Left renal cortex interstitium (tissue), 4 donors: Measurements from ENCODE around the gene STN1. TPM values are rescaled to one million over a fixed set of nuclear protein-coding genes. Genes with fewer than 3 reads are reported as not detected.

Experiments used
- DNase-seq, 4 donors: peaks; one replicate each; pipeline ENCODE4 v3.0.0-alpha.2; 2013; ENCODE audit warnings: low read depth in 4 of 4, low spot score in 2 of 4, missing footprints in 1 of 4
- polyA plus RNA-seq, 4 donors: library from polyadenylated mRNA; unstranded; fragments of 120-200 nt; gene quantifications; one replicate each; pipeline ENCODE4 v1.2.1, GENCODE V29; 2013; ENCODE audit not compliant: insufficient read length in 4 of 4

STN1 gene
- polyA plus RNA-seq, 4 donors: 23.1 to 27.5 (median 24.7) TPM

DNA sequence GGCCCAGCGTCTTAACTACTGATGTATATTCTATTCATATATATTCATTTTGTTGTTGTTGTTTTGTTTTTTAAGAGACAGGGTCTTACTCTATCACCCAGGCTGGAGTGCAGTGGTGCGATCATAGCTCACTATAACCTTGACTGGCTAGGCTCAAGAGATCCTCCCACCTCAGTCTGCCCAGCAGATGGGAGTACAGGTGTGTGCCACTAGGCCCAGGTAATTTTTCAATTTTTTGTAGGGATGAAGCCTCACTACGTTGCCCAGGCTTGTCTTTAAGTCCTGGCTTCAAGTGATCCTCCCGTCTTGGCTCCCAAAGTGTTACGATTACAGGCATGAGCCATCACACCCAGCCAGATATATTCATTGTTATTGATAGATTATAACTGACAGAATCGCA is 12.9 kb upstream of the STN1 start:
- DNase-seq: no peak

DNA sequence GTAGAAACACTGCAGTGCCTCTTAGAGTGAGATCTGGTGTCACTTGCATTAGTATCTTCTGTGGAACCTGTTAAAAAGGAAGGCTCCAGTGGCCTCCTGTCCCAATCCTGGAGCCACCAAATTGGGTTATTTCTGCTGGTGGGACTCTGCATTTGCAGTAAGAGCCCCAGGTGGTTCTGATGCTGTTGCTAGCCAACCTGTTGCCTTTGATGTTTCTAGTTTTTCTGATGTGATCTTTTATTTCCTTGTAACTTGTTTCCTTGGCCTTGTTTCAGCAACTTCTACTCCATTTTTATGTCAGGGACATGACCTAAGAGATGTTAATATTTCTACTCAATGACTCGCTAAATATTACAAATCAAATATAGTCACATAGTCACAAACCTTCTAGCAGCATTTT is 12.5 kb upstream of the STN1 start:
- no peak for DNase-seq

DNA sequence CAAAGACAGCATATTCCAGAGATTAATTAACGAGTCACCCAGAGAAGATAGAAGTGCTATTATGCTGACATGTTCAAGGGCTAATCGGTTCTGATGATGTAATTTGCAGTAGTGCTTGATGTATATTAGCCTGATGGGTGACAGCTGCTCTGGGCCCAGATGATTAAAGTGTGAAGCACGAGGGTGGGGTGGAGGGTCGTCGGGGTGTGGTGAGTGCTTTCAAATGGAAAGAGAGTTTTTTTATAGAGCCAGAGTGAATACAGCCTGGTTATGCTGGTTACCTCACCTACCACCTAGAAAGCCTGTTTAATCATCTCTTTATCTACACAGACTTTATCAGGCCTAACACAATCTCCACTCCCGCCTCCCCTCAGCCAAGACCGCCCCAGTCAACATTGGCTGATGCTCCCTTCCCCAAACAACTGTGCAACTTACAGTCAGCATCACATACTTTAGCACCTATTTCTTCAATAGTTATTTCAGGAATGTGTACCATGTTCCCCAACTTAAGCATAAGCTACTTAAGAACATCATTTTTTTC is 11.5 kb upstream of the STN1 start:
- no peak for DNase-seq

DNA sequence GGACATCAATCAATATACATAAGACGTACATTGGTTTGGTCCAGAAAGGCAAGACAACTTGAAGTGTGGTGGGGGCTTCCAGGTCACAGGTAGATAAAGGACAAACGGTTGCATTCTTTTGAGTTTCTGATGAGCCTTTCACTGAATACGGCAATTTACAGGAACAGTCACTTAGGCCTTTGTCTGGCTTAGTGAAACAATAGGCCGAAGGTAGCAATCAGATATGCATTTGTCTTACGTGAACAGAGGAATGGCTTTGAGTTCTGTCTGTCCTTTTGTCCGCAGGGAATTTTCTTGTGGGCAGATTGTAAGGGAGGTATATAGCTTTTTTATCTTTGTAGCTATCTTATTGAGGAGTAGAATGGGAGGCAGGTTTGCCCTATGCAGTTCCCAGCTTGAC is 10.8 kb upstream of the STN1 start:
- no peak for DNase-seq

DNA sequence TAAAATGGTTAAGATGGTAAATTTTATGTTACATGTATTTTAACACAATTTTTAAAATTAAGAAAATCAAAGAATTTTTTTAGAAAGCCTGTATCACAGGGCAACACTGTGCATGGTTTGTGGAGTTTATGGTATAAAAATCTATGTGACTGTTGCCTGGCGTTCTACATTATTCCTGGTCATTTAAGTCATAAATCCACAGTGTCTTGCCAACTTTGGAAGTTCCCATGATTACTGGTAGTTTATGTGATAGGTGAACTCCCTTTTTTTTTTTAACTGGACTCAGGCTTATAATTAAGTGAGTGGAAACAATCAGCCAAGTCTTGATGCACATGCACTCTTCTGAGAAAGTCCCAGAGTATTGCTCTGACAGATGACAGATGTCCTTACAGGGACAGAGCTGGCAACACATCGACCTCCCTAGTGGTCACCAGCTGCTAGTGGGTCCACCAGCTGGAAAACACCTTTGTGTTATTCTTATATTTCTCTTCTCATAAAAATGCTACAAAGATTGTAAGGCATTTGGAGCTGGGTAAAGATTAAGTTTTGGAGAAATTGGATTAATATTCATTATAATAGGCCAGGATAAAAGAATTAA is 8.8 kb upstream of the STN1 start:
- no peak for DNase-seq

DNA sequence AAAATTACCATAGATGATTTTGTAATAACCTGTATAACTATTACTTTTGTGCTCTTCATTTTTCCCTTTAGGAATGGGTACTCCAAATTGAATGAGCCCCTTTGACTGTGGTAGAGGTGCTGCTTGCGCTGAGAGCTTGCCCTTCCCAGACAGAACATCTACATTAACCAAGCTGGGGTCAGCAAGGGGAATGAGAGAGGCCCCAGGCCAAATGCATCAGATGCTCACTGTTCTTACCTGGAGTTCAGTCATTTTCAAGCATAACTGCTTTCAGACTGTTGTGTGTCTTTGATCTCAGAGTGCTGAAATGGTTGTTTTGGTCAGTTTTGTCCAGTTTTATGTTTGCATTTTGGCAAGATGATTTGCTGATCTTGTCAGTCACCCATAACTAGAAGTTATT is 7.6 kb upstream of the STN1 start:
- no peak for DNase-seq

DNA sequence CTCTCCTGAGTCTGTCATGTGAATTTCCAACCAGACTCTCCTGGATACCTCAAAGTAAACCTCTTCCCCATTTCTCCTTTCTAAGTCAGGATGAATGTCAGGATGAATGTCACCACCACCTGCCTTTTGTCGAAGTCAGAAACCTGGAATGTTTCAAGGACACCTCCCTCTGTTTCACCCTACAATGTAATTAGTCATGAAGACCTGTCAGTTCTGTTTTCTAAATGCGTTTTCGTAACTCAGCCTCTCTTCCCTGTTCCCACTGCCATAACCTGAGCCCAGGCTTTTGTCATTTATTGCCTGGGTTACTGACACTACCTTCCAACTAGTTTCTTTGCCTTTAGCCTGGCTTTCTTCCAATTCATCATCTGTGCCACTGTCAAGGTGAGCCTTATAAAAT is 5.5 kb upstream of the STN1 start:
- DNase-seq: no peak

DNA sequence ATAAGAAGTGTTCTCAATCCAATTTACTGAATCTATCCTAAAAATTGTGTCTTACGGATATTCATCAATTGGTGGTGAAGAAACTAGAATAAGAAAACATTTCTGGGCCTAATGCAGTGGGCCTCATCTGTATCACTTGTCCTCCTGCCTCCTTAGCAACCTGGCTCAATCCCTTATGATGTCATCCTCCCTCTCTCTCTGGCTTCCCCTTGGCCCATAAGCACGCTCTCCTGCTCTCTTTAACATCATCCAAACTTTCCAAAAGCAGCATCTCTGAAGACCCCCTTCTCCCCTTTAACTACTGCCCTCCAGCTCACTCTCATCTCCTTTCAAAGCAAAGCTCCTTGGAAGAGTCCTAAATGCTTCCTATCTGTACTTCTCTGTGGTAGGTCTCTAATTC is 4.7 kb upstream of the STN1 start:
- DNase-seq: no peak

DNA sequence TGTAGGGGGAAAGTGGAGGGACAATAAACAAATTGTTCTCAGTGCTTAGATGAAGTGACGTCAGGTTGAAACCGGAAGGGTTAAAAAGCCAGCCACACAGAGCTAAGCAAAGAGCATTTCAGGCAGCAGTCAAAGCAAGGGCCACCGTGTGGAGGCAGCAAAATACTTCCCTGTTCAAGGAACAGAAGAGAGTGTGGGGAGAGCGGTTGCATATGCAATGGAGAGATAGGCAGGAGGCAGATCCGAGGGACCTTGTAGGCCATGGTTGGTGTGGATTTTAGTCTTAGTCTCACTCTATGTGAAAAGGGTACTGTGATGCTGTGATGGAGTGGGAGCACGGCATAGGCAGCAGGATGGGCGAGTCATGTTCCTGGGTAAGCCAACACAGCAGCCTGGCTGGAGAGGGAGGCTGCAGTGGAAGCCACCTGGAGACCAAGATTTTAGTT is 3.8 kb upstream of the STN1 start:
- DNase-seq: no peak

DNA sequence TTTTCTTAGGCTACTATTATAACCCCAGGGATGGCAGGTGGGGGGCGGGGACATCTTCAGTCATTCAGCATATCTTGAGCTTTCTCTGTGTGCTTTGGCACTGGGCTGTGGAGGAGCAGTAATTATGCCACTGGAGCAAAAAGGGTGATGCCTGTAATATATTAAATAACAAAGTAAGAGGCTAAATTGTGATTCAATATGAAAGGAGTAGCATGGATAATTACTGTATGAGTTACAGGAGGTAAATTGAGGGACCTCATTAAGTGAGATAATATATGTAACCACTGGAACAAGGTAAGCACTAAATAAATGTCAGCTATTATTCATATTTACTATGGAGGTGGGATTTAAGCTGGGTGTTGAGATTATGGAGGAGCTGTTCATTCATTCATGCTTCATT is 3.3 kb upstream of the STN1 start:
- no peak for DNase-seq

DNA sequence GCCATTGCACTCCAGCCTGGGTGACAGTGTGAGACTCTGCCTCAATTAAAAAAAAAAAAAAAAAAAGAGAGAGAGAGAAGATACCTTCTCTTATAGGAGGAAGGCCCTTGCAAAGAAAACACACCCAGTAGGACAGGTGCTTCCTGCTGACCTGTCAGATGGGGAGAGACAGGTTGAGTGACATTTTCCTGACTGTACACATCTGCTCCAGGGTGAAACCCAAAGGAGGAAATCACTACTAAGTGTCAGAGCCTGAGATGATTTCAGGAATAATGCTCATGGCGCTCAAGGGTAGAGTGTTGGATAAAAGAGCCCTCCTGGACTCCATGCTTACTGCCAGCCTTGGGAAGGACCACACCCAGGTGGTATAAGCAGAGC is 1.7 kb upstream of the STN1 start:
- DNase-seq: no peak

DNA sequence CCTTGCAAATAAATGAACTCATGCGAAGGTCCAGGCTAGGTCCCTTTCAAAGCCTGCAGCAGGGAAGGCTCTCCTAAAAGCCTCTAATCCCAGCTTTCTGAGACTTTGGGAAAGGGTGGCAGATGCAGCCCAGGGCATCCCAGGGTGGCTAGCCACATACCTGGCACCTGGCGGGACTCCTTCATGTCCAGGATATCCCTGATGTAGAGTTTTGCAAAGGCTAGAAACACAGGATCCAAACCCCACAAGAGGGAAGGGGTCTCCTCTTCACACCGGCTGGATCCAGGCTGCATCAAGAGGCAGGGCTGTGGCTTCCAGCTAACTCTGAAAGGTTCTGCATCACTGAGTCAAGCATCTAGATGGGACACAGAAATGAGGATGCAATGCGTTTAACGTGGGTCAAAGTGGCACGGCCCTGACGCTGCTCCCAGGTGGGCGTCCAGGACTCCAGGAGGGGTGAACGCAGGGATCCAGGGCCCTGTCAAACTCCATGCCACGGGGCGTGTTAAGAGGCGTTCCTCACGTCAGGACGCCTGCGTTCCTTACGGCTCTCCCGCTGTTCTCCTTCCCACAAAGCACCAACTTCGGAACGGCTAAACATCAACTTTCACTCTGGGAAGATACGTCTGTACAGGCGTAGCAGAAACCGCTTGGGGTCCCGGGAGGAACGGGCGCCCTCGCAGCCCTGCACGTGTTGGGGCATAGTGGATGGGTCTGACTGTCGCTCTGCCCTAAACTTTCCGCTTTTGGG is 507 bp downstream of the STN1 start:
- no peak for DNase-seq

DNA sequence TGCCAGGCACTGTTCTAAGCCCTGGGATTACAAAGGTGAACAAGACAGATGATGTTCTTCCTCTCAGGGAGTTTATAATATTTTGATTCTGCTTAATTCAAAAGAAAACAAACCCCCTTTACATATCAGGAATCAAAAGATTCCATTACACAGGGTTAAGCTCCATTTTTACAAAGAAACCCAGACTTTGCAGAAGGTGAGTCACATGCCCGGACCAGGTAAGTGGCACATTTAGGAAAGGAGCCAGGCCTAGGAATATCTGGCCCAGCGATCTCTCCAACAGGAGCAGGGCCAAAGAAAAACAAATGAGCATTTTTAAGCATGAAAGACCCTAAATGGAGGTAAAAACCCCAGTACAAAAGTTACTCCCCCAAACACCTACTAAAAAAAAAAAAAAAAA is 1.1 kb downstream of the STN1 start:
- no peak for DNase-seq

DNA sequence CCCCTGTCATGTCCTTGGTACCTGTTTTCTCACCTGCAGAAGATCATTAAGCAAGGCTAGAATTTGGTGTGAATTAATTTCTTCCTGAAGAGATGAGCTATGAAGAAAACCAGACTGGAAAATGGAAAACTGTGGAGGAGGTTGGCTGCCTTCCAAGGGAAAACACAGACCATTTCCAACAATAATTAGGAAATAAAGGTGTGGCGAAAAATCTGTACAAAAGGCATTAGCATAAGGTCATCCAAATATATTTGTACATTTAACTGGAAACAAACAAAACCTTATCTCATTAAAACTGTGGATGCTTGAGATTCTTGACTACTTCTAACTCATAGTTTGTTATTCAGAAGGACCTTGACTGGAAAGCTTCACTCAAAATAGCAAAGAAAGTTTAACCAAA is 1.7 kb downstream of the STN1 start:
- no peak for DNase-seq

DNA sequence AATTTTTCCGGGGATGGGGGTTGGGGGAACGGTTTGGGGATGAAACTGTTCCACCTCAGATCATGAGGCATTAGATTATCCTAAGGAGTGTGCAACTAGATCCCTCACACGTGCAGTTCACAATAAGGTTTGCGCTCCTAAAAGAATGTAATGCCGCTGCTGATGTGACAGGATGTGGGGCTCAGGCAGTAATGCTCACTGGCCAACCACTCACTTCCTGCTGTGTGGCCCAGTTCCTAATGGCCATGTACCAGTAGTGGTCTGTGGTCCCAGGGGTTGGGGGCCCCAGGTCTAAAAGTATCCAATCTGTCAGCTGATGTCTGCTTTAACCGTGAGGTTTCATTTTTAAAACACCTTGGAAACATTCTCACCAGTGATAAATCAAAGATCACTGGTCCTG is 2.2 kb downstream of the STN1 start:
- no peak for DNase-seq

DNA sequence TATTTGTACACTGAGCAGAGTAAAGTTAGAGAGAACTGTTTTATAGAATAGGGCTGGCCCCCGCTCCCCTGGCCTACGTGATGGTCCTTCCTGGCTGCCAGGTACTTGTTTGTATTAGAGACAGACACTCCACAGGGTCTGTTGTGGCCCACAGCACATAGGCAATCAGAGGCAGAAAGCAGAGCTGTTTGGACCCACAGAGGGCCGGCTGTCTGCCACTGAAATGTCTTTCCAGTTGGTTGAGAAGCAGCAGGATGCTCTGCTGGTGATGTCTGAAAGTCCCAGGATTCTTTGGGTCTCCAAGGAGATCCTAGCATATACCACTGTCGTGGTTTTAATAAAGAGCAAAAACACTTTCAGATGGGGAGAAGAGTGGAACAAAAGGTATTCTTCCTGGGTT is 5.2 kb downstream of the STN1 start:
- DNase-seq: no peak

DNA sequence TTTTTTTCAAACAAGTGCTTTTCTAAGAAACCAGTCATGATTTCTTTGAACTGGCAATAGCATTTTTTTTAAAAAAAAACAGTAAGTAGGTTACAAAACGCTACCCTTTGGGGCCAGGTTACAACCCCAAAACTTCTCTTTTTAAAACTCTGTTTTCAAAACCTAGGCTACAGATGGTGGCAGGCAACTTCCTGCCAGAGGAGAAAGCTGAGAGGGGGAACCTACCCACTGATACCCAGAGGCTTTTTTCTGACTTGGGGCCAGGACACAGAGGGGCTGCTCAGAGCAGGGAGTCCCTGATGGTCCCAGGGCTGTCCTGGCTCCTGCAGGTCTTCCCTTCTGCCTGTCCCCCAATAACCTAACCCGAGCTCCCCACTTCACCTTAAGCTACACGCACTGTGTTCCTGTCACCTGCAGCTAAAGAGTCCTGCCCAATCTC is 6.9 kb downstream of the STN1 start:
- no peak for DNase-seq

DNA sequence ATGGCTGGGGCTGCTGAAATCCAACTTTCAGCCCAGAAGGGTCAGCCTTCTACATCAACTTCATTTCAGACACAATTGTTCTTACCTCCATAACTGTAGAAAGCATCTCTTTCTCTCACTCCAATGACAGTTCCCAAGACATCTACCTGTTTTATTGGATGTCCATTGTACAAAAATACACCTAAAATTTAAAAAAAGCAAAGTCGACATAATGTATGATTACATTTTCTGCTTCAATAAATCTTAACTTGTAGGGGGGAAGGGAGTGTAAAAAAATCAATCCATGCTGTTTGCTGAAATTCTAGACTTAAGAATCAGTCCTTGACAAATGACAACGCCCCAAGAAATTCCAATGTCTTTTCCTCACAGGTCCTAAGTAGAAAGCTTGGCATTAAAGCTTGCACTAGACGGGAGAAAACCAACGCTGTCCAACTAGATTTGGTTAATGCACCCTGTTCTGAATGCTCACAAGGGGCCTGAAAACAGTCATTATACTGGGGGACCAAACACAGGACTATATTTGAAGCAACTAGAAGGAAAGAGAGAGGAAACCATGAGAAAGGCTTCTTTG is 7.5 kb downstream of the STN1 start:
- no peak for DNase-seq

DNA sequence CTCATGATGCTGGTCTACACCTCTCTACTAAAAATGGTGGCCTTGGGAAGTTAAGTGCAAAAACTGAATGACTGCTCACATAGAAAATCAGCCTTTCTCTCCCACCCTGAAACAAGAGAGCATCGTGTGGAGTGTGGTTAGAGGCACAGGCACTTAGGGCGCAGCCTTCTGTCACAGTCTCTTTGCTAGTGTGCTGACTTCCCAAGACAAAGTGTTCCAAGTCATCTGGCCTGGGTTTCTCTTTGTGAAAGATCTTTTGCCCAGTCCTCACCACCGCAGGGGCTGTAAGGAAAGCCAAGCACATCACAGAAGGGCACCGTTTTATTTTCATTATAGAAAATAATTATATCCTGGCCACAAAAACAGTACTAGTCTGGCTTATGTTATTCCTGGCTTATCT is 12.5 kb downstream of the STN1 start:
- no peak for DNase-seq

DNA sequence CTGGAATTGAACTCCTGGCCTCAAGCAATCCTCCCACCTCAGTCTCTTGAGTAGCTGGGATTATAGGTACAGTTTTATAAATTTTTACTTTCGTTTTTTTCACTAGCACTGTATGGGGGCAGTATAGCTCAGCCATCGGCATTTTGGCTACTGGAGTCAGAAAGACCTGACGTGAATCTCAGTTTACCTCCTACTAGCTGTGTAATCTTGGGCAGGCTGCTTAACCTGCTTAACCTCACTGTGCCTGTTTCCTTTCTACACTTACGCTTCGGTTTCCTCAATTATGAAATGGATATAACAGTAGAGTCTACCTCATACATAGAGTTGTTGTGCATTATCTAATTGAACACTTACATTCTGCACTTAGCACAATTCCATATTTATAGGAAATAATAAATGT is 16.7 kb downstream of the STN1 start:
- no peak for DNase-seq

DNA sequence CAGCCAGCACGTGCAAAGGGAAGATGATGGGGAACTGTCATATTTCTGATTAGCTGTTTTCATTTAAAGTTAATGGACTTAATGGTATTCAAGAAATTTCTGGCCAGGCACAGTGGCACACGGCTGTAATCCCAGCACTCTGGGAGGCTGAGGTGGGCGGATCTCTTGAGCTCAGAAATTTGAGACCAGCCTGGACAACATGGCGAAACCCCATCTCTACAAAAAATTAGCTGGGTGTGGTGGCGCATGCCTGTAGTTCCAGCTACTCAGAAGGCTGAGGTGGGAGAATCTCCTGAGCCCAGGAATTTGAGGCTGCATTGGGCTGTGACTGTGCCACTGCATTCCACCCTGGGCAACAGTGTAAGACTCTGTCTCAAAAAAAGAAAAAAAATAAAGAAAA is 18.7 kb downstream of the STN1 start:
- DNase-seq: no peak

DNA sequence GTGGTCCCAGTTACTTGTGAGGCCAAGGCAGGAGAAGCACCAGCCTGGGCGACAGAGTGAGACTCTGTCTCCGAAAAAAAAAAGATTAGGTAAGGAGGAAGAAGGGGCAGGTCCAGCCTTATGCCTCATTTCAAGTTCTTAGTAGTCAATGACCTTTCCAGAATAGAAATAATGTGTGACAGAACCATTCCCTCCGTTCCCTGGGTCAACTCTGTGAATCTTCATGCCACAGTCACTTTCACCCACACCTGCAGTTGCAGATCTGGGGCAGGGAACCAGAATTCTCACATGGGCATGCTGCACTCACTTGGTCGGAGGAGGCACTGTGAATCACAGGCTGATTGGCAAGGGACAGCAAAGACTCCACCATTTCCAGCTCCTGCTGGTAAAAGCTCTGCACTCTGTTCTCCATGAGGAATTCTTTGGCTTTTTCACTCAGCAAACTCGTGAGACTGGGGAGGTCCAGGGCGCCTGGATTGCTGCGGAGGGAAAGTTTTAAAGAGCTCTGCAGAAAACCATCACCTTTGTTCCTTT is 20.7 kb downstream of the STN1 start:
- DNase-seq: no peak
